ENCODE measurements around the gene SPRR2E.

Gene SPRR2E
- long read RNA-seq, result 0 reads

GRCh38 chr1:153094426-153094825 lies at the start of gene SPRR2E:
Gene SPRR2E, minus strand, starts transcription at chr1:153094526. Its CDS starts 775 bp downstream, at chr1:153093751.
- no peak within 1 kb of the TSS for H3K27ac ChIP-seq (replicated peaks)
- H3K27me3 ChIP-seq (ENCODE audit: insufficient read depth, poor library complexity, severe bottlenecking), result no peaks in the 10 kb centered on the region
- no peak for DNase-seq (ENCODE audit: low read depth in 1 of 2, low spot score in 1 of 2)
- TF ChIP-seq GABPA (IDR thresholded peaks at IDR 0.05; ENCODE audit: low read depth) (no peak), SPI1 (IDR thresholded peaks at IDR 0.05; ENCODE audit: borderline replicate concordance, low read depth) (no peak), CTCF (IDR thresholded peaks at IDR 0.05; ENCODE audit: insufficient read depth, low read length) (no peak), POLR2AphosphoS5 (IDR thresholded peaks at IDR 0.05; ENCODE audit: low read depth) (no peak), REST (IDR thresholded peaks at IDR 0.05; ENCODE audit: insufficient replicate concordance, low read depth) (no peak)
- H3K4me3 ChIP-seq (replicated peaks; ENCODE audit: insufficient read depth, low read length), result no peak within 1 kb of the TSS

GRCh38 chr1:153141377-153141776 lies 47.1 kb upstream of the SPRR2E start:
- DNase-seq (ENCODE audit: low read depth in 1 of 2, low spot score in 1 of 2), result no peak
- no peaks in the 10 kb centered on the region for H3K27me3 ChIP-seq (ENCODE audit: insufficient read depth, poor library complexity, severe bottlenecking)

GRCh38 chr1:153140484-153140883 lies 46.2 kb upstream of the SPRR2E start:
- H3K27me3 ChIP-seq (ENCODE audit: insufficient read depth, poor library complexity, severe bottlenecking), result peaks cover 2% of the 10 kb centered on the region
- no peak for DNase-seq (ENCODE audit: low read depth in 1 of 2, low spot score in 1 of 2)
- no peak for TF ChIP-seq GABPA (IDR thresholded peaks at IDR 0.05; ENCODE audit: low read depth)
- no peak for TF ChIP-seq SPI1 (IDR thresholded peaks at IDR 0.05; ENCODE audit: borderline replicate concordance, low read depth)
- TF ChIP-seq POLR2AphosphoS5 (IDR thresholded peaks at IDR 0.05; ENCODE audit: low read depth), result no peak
- TF ChIP-seq CTCF (IDR thresholded peaks at IDR 0.05; ENCODE audit: insufficient read depth, low read length), result no peak

More at GRCh38 chr1:153141377-153141776, 47.1 kb upstream of the SPRR2E start:
- Histone ChIP-seq H3K27ac (replicated peaks) (no peak overlapping the region), H3K4me3 (replicated peaks; ENCODE audit: insufficient read depth, low read length) (no peak overlapping the region)
- TF ChIP-seq CTCF (IDR thresholded peaks at IDR 0.05; ENCODE audit: insufficient read depth, low read length) (no peak), GABPA (IDR thresholded peaks at IDR 0.05; ENCODE audit: low read depth) (no peak), SPI1 (IDR thresholded peaks at IDR 0.05; ENCODE audit: borderline replicate concordance, low read depth) (no peak), POLR2AphosphoS5 (IDR thresholded peaks at IDR 0.05; ENCODE audit: low read depth) (no peak), REST (IDR thresholded peaks at IDR 0.05; ENCODE audit: insufficient replicate concordance, low read depth) (no peak)

GRCh38 chr1:153133743-153134142 lies 39.4 kb upstream of the SPRR2E start:
- no peak overlapping the region for H3K27ac ChIP-seq (replicated peaks)
- TF ChIP-seq CTCF (IDR thresholded peaks at IDR 0.05; ENCODE audit: insufficient read depth, low read length) (no peak), POLR2AphosphoS5 (IDR thresholded peaks at IDR 0.05; ENCODE audit: low read depth) (no peak), GABPA (IDR thresholded peaks at IDR 0.05; ENCODE audit: low read depth) (no peak), SPI1 (IDR thresholded peaks at IDR 0.05; ENCODE audit: borderline replicate concordance, low read depth) (no peak), REST (IDR thresholded peaks at IDR 0.05; ENCODE audit: insufficient replicate concordance, low read depth) (no peak)
- peaks cover 6% of the 10 kb centered on the region for H3K27me3 ChIP-seq (ENCODE audit: insufficient read depth, poor library complexity, severe bottlenecking)
- H3K4me3 ChIP-seq (replicated peaks; ENCODE audit: insufficient read depth, low read length), result no peak overlapping the region
- no peak for DNase-seq (ENCODE audit: low read depth in 1 of 2, low spot score in 1 of 2)

More at GRCh38 chr1:153140484-153140883, 46.2 kb upstream of the SPRR2E start:
- Histone ChIP-seq H3K27ac (replicated peaks) (no peak overlapping the region), H3K4me3 (replicated peaks; ENCODE audit: insufficient read depth, low read length) (no peak overlapping the region)

Measured in HL-60 (cell line).